Right lobe of liver (tissue), 4 donors: ENCODE data around the gene S100B.

Source experiments
- POLR2A ChIP-seq: fragments of 450-650 bp; IDR thresholded peaks from one replicate; pipeline ENCODE4 v1.6.1; 2017; ENCODE audit warnings: antibody characterized with exemption, mild to moderate bottlenecking
- TF ChIP-seq, protein P1 (sequence below), 4 donors: fragments of 200-600 bp in 3 of 4; fragments of 450-650 bp in 1 of 4; IDR thresholded peaks; one replicate each; pipeline versions ENCODE4 v1.5.1 to v1.8.0; 2016 to 2022; ENCODE audit warnings: antibody characterized with exemption in 4 of 4, mild to moderate bottlenecking in 2 of 4
- donor health status: DM: no; HTN: no; CAD: no.
- donor health status: DM: no; HTN: no; CAD: no.
- donor health status: DM: no; HTN: yes; CAD: no.

DNA sequence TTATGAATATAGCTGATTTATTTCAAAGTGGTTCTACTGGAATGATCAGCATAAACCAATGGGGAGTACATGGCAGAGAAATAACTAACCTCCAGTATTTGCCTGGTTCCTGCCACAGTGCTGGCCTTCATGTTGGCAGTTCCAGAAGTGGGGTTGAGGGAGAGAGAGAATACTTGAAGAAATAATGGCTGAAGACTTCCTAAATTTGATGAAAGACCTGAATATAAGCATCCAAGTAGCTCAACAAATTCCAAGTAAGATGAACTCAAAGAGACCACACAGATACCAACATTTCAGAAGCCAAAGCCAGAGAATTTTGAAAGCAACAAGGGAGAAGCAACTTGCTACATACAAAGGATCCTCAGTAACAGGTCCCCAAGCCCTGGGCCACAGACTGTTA, 34.3 kb downstream of the S100B start:
- TF ChIP-seq, protein P1, sequence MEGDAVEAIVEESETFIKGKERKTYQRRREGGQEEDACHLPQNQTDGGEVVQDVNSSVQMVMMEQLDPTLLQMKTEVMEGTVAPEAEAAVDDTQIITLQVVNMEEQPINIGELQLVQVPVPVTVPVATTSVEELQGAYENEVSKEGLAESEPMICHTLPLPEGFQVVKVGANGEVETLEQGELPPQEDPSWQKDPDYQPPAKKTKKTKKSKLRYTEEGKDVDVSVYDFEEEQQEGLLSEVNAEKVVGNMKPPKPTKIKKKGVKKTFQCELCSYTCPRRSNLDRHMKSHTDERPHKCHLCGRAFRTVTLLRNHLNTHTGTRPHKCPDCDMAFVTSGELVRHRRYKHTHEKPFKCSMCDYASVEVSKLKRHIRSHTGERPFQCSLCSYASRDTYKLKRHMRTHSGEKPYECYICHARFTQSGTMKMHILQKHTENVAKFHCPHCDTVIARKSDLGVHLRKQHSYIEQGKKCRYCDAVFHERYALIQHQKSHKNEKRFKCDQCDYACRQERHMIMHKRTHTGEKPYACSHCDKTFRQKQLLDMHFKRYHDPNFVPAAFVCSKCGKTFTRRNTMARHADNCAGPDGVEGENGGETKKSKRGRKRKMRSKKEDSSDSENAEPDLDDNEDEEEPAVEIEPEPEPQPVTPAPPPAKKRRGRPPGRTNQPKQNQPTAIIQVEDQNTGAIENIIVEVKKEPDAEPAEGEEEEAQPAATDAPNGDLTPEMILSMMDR (IDR thresholded peaks at IDR 0.05): no peak
- no peak for TF ChIP-seq POLR2A
